Ramos (cell line): ENCODE results near the gene GALNT16.

Source experiments
- in situ Hi-C: fragments of 300-500 bp; cut with MboI; formaldehyde crosslinking; loops from one replicate; pipeline ENCODE4 v1.14.3; 2022; ENCODE audit warnings: low sequenced_read_pairs; ENCODE audit not compliant: unreplicated experiment

Gene GALNT16

GRCh38 chr14:69312608-69313007 lies 52.6 kb downstream of the GALNT16 start:
- in situ Hi-C loops = no loop called here

DNA sequence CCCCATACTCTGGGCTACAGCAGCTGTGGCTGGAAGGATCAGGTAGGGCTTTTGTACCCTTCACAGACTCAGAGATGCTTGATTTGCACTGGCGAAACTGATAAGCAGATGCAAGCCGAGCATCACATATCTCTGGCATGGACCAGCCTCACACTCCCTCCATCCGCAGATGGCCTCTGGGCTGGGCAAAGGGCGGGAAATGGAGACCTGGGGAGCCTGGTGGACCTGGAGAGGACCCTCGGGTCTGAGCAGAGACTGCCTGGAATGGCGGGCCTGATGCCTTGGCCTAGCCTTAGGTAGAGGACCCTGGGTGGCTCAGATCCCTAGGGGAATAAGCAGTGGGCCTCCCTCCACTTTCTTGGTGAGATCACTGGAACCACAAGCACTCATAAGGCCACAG lies 53.2 kb downstream of the GALNT16 start:
- in situ Hi-C loops = no loop called here

- in situ Hi-C loops = no loop called here
These were observed 54.4 kb downstream of the GALNT16 start for GRCh38 chr14:69314327-69314726.

GRCh38 chr14:69315301-69315700 lies 55.3 kb downstream of the GALNT16 start:
- in situ Hi-C loops = no loop called here

DNA sequence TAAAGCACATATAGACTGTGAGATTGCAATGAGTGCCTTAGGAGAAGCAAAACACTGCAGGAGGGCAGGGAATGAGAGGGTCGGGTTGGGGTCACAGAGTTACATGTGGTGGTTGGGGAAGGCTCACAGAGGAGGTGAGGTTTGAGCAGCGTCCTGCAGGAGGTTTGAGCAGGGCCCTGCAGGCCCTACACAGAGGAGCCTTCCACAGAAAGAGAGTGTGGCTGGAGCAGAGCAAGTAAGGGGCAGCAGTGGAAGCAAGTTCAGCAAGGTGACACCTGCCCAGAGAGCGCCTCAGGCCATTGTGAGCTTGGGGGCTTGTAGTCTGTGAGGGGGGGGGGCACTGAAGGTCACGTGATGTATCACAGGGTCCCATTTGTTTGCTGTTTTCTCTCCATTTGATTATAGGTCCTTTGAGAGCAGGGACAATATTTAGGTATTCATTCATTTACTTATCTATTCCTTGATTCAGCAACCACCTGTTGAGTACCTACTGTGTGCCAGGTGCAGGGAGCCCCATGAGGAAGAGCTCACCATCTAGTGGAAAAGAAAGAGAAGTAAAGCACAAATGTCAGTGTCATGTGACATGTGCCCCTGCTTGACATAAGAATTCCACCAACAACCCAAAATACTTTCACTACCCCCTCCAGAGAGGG lies 56.6 kb downstream of the GALNT16 start:
- in situ Hi-C loops = no loop called here

- in situ Hi-C loops = no loop called here
These were observed 57.3 kb downstream of the GALNT16 start for GRCh38 chr14:69317102-69317755.

GRCh38 chr14:69317780-69318179 lies 57.8 kb downstream of the GALNT16 start:
- in situ Hi-C loops = no loop called here

GRCh38 chr14:69318241-69318640 lies 58.3 kb downstream of the GALNT16 start:
- in situ Hi-C loops = no loop called here

DNA sequence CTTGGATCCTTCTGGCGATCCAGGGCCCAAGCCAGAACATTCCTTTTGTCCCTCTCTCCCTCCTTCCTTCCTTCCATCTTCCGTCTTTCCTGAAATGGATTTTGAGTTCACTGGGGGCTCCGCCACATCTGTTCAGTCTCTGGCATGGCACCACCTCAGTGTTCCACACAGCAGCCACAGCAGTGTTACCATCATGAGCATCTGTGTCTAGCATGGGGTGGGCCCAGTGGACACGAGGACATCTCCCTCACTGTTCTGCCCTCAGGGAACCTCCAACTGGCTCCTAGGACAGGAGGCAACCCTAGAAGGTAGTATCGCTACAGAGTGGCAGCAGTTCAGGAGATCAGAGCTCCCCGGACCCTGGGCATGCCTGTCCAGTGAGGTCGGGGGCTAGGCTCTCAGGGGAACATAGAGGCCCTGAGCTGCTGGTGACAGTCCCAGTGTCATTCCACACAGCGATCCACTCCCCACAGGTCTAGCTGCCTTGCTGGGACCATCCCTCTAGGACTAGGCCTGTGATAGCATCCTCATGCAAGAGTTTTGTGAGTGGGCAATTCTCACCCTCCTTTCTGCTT lies 59.0 kb downstream of the GALNT16 start:
- in situ Hi-C loops = no loop called here

GRCh38 chr14:69319911-69320310 lies 60.0 kb downstream of the GALNT16 start:
- in situ Hi-C loops = no loop called here

- in situ Hi-C loops = no loop called here
These were observed 60.8 kb downstream of the GALNT16 start for GRCh38 chr14:69320581-69321365.

GRCh38 chr14:69321601-69322330 lies 61.8 kb downstream of the GALNT16 start:
- in situ Hi-C loops = no loop called here

DNA sequence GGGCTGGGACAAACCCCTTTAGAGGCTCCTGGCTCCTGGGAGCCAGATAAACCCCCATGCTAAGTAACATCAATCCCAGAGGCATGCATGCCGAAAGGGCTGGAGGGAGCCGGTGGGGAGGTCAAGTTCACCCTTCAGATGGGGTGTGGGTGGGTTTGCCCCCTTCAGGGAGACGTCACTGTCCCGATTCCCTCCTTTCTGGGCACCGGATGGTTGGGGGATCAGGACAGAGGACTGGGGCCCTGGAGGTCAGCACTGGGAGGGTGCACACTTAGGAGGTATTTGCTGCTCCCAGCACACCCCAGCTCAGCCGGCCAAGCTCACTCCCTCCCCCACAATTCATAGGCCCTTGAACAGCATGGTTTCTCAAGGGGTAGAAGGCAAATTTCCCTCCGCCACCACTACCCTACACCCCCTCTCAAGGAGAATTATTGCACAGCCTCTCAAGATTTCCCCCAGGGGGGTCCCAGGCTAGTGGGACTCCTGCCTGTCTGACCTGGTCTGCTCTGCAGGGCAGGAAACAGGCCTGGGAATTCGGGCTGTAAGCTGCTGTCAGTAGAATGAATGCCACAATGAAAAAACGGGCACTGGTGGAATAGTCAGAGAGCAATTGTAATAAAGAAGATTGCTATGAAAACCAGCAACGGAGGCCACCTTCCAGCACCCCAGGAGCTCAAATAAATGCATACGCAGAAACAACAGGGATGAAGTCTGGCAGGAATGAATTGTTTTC lies 63.5 kb downstream of the GALNT16 start:
- in situ Hi-C loops = no loop called here

DNA sequence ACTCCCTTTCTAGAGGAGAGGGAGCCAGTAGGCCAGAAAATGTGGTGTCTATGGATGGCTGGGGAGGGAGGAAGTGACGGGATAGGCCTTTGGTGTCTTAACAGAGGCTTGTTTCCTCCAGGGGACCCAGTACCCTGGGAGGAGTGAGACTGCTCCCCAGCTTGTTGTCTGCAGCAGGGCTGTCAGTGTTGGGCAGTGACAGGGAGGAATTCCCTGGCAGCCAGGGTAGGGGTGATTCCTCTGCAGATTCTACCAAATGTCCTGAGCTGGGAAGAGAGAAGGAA lies 64.0 kb downstream of the GALNT16 start:
- in situ Hi-C loops = no loop called here

DNA sequence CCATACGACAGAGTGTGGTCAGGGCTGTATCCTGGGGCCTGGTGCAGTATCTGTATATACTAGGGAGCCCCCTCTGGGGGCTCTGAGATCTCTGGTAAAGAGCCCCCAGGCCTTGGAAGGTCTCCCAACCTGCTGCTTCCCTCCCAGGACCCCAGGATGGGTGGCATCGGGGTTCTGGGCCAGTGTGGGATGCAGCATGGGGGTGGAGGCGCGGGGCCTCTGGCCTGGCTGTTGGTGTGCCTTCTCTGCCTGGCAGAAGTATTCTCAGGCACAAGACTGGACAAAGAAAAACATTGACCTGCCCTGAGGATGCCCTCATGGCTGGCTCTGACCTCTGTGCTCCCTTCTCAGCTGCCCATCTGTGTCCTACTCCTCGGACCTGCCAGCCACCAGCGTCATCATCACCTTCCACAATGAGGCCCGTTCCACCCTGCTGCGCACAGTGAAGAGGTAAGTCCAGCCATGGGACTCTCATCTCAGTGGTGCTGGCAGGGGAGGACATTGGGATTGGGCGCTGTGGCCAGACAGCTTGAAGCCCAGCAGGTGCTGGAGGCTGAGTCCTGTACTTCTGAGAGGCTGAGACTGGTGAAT lies 64.5 kb downstream of the GALNT16 start:
- in situ Hi-C loops = no loop called here

DNA sequence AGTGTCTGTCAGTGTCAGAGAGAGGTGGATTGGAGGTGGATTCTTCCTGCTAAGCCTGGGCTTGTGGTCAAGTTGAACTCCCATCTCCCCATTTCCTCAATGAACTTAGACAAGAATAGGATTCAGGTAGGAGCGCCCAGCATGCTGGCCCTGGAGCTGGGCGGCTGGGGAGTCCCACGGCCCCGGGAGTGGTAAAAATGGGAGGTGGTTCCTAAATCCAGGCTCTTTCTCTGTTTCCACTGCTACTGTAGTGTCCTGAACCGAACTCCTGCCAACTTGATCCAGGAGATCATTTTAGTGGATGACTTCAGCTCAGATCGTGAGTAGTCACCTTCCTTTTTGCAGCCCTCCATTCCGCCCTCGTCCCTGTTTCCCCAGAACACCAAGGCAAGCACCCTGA lies 65.1 kb downstream of the GALNT16 start:
- in situ Hi-C loops = no loop called here

GRCh38 chr14:69325646-69326265 lies 65.8 kb downstream of the GALNT16 start:
- in situ Hi-C loops = no loop called here

DNA sequence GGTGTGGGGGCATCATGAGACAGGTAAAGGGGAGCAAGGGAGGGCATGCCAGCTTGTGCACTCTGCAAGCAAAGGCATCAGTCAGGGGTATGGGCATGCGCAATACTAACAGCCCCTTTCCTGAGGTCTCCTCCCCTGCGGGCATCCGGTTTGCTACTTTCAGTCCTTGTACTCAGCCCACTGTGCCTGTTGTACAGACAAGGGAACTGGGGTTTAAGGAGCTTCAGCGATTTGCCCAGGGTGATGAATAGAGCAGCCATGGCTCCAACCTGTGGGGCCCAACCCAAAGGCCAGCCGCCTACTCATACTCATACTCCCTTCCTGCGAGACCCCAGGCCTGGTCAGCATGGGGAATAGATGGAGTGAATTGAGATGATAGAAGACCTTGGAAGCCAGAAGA lies 66.7 kb downstream of the GALNT16 start:
- in situ Hi-C loops = no loop called here

DNA sequence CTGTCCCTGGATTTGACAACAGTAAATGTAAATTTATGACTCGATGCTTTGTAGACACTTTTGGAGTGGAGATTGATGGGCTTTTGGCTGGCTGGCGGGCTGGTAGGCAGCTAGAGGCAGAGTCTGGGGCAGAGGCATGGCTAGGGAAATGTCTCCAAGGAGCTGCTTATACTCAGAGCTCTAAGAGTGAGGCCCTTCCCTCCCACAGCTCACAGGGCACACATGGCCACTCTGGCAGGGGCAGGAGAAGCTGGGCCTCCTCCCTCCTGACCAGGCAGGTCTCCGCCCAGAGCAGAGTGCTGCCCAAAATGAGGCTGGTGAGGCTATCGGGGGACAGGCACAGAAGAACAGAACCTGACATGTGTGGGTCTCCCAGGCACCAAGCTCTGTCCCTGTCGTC lies 67.5 kb downstream of the GALNT16 start:
- in situ Hi-C loops = no loop called here
